HG03135 (cell line): ENCODE results near the gene PHLDA3.
"Not testable (repeated sequence)": the region's sequence is repeated elsewhere in the genome, so short reads cannot be mapped to it uniquely, and the experiment has no call there.

Experiments
- ATAC-seq: cut with Tn5 transposase; IDR thresholded peaks from one replicate; pipeline ENCODE4 v1.9.1; 2021; ENCODE audit warnings: mild to moderate bottlenecking, moderate library complexity; ENCODE audit not compliant: unreplicated experiment

Gene PHLDA3

GRCh38 chr1:201488830-201489589, 20.0 kb upstream of the PHLDA3 start:
- no peak for ATAC-seq

- no peak for ATAC-seq
Observed at GRCh38 chr1:201487742-201488141, 18.8 kb upstream of the PHLDA3 start.

- no peak for ATAC-seq
Observed at GRCh38 chr1:201486187-201486586, 17.2 kb upstream of the PHLDA3 start.

- no peak for ATAC-seq
Observed at GRCh38 chr1:201485184-201485774, 16.3 kb upstream of the PHLDA3 start.

GRCh38 chr1:201483373-201483949, 14.5 kb upstream of the PHLDA3 start:
- ATAC-seq, result no peak

GRCh38 chr1:201482755-201483154, 13.8 kb upstream of the PHLDA3 start:
- no peak for ATAC-seq

GRCh38 chr1:201481761-201482493, 12.9 kb upstream of the PHLDA3 start:
- ATAC-seq, result peak; percentile 72

- no peak for ATAC-seq
Observed at GRCh38 chr1:201481004-201481380, 12.0 kb upstream of the PHLDA3 start.

GRCh38 chr1:201480231-201481003, 11.4 kb upstream of the PHLDA3 start:
- ATAC-seq, result peak; percentile 54

GRCh38 chr1:201479201-201479730, 10.3 kb upstream of the PHLDA3 start:
- ATAC-seq, result no peak

- ATAC-seq, result not testable (repeated sequence)
Observed at GRCh38 chr1:201478666-201479065, 9.7 kb upstream of the PHLDA3 start.

GRCh38 chr1:201476670-201477344, 7.8 kb upstream of the PHLDA3 start:
- ATAC-seq, result no peak

- no peak for ATAC-seq
Observed at GRCh38 chr1:201475915-201476669, 7.1 kb upstream of the PHLDA3 start.

- no peak for ATAC-seq
Observed at GRCh38 chr1:201475130-201475529, 6.1 kb upstream of the PHLDA3 start.

- no peak for ATAC-seq
Observed at GRCh38 chr1:201473296-201473695, 4.3 kb upstream of the PHLDA3 start.

- ATAC-seq, result not testable (repeated sequence)
Observed at GRCh38 chr1:201472321-201472720, 3.3 kb upstream of the PHLDA3 start.

GRCh38 chr1:201471772-201472171, 2.8 kb upstream of the PHLDA3 start:
- no peak for ATAC-seq

- no peak for ATAC-seq
Observed at GRCh38 chr1:201470581-201470980, 1.6 kb upstream of the PHLDA3 start.

GRCh38 chr1:201469645-201470074, 672 bp upstream of the PHLDA3 start:
- ATAC-seq, result no peak
